HG03558 (cell line): ENCODE results near the gene DACT3.
"Not testable (repeated sequence)": the region's sequence is repeated elsewhere in the genome, so short reads cannot be mapped to it uniquely, and the experiment has no call there.

Experiments
- ATAC-seq: cut with Tn5 transposase; IDR thresholded peaks from one replicate; pipeline ENCODE4 v1.9.1; 2021; ENCODE audit warnings: moderate number of reproducible peaks; ENCODE audit not compliant: unreplicated experiment; ENCODE audit errors: extremely low read depth

Gene DACT3

GRCh38 chr19:46637224-46637623 lies 23.8 kb downstream of the DACT3 start:
- no peak for ATAC-seq

DNA sequence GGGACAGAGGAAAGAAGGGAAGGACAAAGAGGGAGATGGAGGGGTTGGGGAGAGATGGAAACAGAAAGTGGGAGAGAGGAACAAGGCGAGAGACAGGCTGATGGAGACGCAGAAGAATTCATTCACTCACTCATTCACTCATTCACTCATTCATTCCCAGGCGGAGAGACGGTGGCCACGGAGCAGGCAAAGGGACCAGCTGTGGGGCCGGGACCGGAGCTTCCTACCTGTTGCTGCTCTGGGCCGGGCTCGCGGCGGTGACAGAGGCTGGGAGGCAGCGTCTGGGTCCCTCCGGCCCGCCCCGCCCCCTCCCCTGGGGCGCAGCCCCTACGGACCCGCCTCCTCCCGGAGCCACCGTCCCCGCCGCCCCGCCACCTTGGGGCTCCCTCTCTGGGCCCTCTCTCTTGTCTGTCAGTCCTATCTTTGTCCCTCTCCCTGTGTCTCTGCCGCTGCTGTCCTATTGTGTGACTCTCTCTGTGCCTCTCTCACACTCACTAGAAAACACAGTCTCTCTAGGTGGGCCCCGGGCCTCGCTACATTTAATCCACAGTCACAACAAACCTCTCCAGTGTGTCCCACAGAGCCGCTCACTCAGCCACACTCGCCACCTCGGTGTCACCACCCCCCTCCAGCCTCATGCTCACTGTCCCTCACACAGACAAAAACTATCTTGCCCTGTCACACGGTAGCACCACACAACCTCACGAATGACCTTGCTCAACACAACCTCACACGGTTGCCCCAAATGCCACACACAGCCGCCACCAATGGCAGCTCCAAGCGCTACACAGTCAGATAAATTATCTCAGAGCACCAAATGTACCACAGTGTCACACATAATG lies 24.8 kb downstream of the DACT3 start, which contains the start of gene GNG8:
Gene GNG8, minus strand, starts transcription at position 283 of the 842 bp plus-strand sequence. CDS start 1,520 bp downstream, outside the sequence.
- ATAC-seq, result no peak

- no peak for ATAC-seq
Observed at GRCh38 chr19:46634656-46635218, 26.2 kb downstream of the DACT3 start.

- ATAC-seq, result no peak
Observed at GRCh38 chr19:46634045-46634655, 26.8 kb downstream of the DACT3 start.

DNA sequence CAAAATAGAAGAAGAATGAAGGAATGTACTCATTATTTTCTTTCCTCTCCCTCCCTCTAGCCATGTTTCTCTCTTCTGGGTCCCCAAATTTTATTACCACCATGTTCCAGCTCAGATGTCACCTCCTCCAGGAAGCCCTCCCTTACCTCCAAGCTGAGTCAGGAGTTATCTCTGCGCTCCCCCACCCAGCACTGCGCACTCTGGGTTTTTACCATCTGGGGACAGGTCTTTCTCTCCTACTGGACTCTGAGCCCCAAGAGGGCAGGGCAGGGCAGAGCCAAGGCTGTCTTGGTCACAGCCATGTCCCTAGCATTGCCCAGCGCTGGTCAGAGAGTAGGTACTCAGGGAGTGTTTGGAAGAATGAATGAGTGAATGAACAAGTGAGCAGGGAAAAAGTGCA lies 27.9 kb downstream of the DACT3 start:
- no peak for ATAC-seq

GRCh38 chr19:46631481-46631880 lies 29.5 kb downstream of the DACT3 start:
- ATAC-seq, result no peak

GRCh38 chr19:46630586-46631205 lies 30.3 kb downstream of the DACT3 start:
- ATAC-seq, result no peak

DNA sequence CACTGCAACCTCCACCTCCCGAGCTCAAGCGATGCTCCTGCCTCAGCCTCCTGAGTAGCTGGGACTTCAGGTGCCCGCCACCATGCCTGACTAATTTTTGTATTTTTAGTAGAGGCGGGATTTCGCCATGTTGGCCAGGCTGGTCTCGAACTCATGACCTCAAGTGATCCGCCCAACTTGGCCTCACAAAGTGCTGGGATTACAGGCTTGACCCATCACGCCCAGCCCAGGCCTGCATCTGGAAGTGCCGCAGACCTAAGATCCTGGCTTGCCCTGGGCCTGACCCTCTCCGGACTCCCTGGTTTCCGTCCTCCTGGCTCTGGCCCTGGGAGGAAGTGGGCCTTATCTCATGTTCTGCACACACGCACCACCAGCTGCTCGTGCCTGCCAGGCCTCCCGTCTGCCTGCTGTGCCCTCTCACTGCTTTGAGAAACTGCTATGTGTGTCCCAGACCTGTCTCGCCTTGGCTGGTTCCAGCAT lies 31.4 kb downstream of the DACT3 start:
- no peak for ATAC-seq

- not testable (repeated sequence) for ATAC-seq
Observed at GRCh38 chr19:46628970-46629369, 32.0 kb downstream of the DACT3 start.

GRCh38 chr19:46626446-46626845 lies 34.5 kb downstream of the DACT3 start:
- no peak for ATAC-seq

DNA sequence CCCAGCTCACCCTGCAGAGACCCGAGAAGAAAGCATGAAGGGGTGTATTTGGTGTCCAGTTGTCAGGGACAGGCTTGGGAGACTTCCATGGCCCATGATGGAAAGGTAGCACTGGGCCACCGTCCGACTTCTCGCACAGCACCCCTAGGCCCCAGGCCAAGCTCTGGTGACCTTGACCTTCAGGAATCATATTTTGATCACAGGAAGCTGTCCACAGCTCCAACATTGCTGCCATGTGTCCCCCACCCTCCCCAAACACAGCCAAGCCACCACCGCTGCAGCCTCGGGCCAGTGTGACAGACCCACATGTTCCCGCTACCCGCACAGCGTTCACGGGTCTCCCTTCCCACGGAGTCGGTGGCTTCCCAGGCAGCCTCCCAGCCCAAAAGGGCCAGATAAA lies 35.3 kb downstream of the DACT3 start:
- no peak for ATAC-seq

DNA sequence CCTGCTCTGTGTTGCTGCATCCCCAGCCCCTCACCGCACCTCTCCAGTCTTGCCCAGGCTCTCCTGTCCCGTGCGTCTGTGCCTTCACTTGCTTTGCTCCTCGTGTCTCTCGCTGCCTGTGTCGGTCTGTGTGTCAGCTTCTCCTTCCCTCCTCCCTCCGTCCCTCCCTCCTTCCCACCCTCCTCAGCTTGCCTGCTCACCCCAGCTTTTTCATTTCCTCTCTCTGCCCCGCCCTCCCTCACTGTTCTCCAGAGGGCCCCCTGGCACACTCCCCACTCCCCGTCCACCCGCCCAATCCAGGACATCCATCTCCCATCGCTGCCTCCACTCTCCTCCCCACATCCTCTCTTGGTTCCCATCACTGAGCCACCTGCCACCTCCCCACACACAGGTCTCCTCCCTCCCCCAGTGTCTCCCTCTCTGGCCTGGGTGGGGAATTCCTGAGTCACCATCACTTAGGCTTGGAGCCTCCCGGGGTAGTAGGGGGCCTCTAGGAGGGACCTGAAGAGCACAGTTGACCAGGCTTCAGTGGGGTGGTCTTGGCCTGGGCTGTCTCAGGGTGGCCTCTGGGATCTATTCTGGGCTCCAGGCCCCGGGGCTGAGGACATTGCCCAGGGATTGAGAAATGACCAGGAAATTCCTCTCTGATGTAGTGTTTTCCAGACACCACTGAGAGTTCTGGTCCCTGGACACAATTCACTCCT lies 35.9 kb downstream of the DACT3 start, which contains the start of gene PTGIR:
Gene PTGIR, minus strand, starts transcription at position 132 of the 704 bp plus-strand sequence. CDS start 864 bp downstream, outside the sequence.
- ATAC-seq, result no peak

GRCh38 chr19:46623915-46624502 lies 37.0 kb downstream of the DACT3 start:
- no peak for ATAC-seq

DNA sequence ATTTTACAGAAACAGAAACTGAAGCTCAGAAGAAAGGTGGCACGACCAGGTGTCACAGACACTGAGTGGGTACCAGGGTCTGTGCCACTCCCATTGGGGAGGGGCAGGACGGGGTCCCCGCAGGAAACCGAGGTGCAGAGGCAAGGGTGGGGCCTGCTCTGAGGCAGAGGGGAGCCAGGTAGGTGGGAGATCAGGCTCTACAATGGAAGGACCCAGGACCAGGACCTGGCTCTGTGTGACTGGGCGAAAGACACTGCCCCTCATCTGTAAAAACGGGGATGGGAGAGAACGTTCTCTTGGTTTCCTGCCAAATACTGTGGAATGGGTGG lies 38.9 kb downstream of the DACT3 start:
- no peak for ATAC-seq

DNA sequence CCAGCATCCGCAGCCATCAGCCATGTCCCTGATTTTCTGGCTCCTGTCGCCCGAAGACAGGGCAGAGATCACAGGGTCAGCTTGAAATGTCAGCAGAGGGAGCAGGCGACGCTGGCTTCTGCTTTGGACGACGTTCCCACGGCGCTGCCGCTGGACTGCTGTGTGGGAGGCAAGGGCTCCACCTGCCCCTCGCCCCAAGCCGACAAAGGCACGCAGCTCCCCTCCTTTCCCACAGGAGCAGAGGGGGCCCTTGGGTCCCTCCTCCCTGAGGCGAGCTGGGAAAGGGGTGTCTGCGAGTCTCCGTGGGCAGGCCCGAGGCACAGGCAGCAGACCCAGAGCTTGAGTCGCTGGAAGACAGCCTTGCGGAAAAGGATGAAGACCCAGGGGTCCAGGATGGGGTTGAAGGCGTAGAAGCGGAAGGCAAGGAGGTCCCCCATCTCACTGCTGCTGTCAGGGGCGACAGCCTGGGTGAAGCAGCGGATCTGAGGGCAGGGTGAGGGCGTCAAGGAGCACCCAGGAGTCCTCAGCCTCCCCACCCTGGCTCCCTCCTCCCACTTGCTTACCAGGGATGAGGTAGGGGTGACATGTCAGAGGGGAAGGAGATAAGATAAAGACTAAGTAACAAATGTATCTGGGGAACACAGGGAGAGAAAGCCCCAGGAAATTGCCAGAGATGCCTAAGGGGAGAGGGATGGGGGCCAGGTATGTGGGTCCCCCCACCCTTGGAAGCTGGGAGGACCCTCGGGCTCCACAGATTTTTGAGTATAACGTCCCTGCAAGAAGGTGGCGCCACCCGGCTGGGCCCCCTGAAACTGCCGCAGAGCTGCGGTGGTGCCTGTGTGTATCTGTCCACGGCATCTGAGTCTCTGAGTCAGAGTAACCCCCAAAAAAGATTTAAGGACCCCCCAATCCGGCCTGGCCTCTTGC lies 39.5 kb downstream of the DACT3 start:
- no peak for ATAC-seq

DNA sequence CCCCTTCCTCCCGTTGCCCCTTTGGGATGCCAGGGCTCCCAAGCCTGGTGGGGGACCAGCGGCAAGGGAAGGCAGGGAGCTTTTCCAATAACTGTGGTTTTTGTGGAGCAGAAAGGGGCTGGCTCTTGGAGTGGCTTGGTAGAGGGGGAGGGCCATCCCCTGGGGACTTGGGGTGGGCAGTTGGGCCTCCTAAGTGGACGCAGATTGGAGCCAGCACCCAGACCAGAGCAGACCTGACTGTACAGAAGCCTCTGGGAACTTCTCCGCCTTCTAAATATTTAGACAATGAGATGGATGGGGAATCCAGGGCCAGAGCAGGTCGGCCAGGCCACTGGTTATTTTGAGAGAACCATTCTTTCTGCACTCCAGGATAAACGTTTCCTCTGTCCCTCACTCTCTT lies 40.3 kb downstream of the DACT3 start:
- ATAC-seq, result no peak

GRCh38 chr19:46620267-46620666 lies 40.7 kb downstream of the DACT3 start:
- no peak for ATAC-seq

GRCh38 chr19:46618670-46619231 lies 42.2 kb downstream of the DACT3 start:
- no peak for ATAC-seq
